Esophagus muscularis mucosa (tissue), 4 donors: Measurements from ENCODE around the gene NCOA3.

Source experiments
- EP300 ChIP-seq: sonication (generic); formaldehyde crosslinking; IDR thresholded peaks from one replicate; pipeline ENCODE4 v1.6.1; 2017; ENCODE audit warnings: antibody characterized with exemption
- POLR2A ChIP-seq: fragments of 450-650 bp; IDR thresholded peaks from one replicate; pipeline ENCODE4 v1.6.1; 2017; ENCODE audit warnings: antibody characterized with exemption, moderate library complexity, mild to moderate bottlenecking, low read depth
- POLR2AphosphoS5 ChIP-seq, 2 donors: sonication (generic); formaldehyde crosslinking; IDR thresholded peaks; one replicate each; pipeline ENCODE4 v1.6.1; 2017; ENCODE audit warnings: antibody characterized with exemption in 2 of 2
- TF ChIP-seq, protein P1 (sequence below), 3 experiments: fragments of 200-600 bp in 2 of 3; fragments of 450-650 bp in 1 of 3; sonication (generic) in 2 of 3; IDR thresholded peaks; one replicate each; pipeline ENCODE4 v1.5.1; 2017 to 2019; ENCODE audit warnings: antibody characterized with exemption in 3 of 3, mild to moderate bottlenecking in 2 of 3, moderate library complexity in 1 of 3

DNA sequence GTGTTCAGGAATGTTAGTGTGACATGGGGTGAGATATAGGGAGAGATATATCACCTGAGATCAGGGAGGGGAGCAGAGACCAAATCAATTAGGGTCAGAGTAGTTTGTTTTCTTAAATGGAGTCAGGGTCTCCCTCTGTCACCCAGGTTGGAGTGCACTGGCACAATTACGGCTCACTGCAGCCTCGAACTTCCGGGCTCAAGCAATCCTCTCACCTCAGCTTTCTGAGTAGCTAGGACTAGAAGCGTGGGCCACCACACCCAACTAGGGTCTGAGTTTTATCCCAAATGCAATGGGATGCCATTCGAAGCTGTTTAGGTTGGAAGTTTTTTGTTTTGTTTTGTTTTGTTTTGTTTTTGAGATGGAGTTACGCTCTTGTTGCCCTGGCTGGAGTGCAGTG is 3.1 kb upstream of the NCOA3 start:
- TF ChIP-seq, protein P1, sequence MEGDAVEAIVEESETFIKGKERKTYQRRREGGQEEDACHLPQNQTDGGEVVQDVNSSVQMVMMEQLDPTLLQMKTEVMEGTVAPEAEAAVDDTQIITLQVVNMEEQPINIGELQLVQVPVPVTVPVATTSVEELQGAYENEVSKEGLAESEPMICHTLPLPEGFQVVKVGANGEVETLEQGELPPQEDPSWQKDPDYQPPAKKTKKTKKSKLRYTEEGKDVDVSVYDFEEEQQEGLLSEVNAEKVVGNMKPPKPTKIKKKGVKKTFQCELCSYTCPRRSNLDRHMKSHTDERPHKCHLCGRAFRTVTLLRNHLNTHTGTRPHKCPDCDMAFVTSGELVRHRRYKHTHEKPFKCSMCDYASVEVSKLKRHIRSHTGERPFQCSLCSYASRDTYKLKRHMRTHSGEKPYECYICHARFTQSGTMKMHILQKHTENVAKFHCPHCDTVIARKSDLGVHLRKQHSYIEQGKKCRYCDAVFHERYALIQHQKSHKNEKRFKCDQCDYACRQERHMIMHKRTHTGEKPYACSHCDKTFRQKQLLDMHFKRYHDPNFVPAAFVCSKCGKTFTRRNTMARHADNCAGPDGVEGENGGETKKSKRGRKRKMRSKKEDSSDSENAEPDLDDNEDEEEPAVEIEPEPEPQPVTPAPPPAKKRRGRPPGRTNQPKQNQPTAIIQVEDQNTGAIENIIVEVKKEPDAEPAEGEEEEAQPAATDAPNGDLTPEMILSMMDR (IDR thresholded peaks at IDR 0.05) = no peak
- TF ChIP-seq EP300 = no peak
- no peak for TF ChIP-seq POLR2AphosphoS5 (IDR thresholded peaks at IDR 0.05)
- no peak for TF ChIP-seq POLR2A
